HepG2 (cell line): ENCODE results near the gene ADCY5. TPM values are rescaled to one million over a fixed set of nuclear protein-coding genes. Genes with fewer than 3 reads are reported as not detected.

Experiments
- ATAC-seq: fragments of 200-7000 bp; cut with Tn5 transposase; 3 replicates; pipeline ENCODE4 v1.9.1; 2020; ENCODE audit warnings: mild to moderate bottlenecking, moderate library complexity
- BruUV-seq: library from RNA; stranded (reverse); fragments of 400-500 nt; replicated peaks from 2 replicates; lab custom pipeline; 2021; lab: Mats Ljungman, UMichigan
- CTCF ChIA-PET: fragments of 300-600 bp; formaldehyde crosslinking; extraction: SDS; loops from one replicate; lab custom pipeline; 2021; ENCODE audit warnings: low total read pairs, inconsistent platforms, low intra/inter-chr PET ratio; lab: Yijun Ruan, JAX
- POLR2A ChIA-PET: fragments of 350-600 bp; sonication (Branson Sonifier 250); formaldehyde crosslinking; loops from one replicate; lab custom pipeline; 2020; ENCODE audit warnings: antibody characterized with exemption, inconsistent platforms; lab: Yijun Ruan, JAX
- DNase-seq: peaks from one replicate; pipeline ENCODE4 v3.0.0-alpha.2; 2015; ENCODE audit warnings: low spot score
- FAIRE-seq: peaks from 3 replicates; lab custom pipeline; 2011; peaks lifted over from hg19 to GRCh38; lab: Jason Lieb, UNC
- H2AFZ ChIP-seq: one replicate; pipeline ENCODE4 v1.6.1; 2011; ENCODE audit warnings: low read length, inconsistent platforms
- H3K27ac ChIP-seq: fragments of 300-600 bp; 3 replicates; pipeline ENCODE4 v1.8.0; 2011; ENCODE audit warnings: mixed run types, mild to moderate bottlenecking, mixed read lengths, low read length, inconsistent platforms; ENCODE audit not compliant: insufficient read depth; ENCODE audit errors: extremely low read length
- H3K27me3 ChIP-seq, 2 experiments: fragments of 200-600 bp in 1 of 2; 2 replicates in 1 of 2; 3 replicates in 1 of 2; pipeline versions ENCODE4 v1.6.0 to v1.8.0; 2011; ENCODE audit warnings: low read length in 2 of 2, mild to moderate bottlenecking in 2 of 2, moderate library complexity in 2 of 2, inconsistent platforms in 1 of 2; ENCODE audit not compliant: insufficient read depth in 2 of 2, control insufficient read depth in 1 of 2
- H3K36me3 ChIP-seq, 2 experiments: fragments of 200-600 bp in 1 of 2; replicated peaks in 1 of 2; 2 replicates in 1 of 2; 3 replicates in 1 of 2; pipeline versions ENCODE4 v1.5.1 to v1.8.0; 2011; ENCODE audit warnings: low read length in 2 of 2, inconsistent platforms in 1 of 2; ENCODE audit not compliant: insufficient read depth in 2 of 2, control insufficient read depth in 1 of 2
- H3K4me1 ChIP-seq: 2 replicates; pipeline ENCODE4 v1.5.1; 2012; ENCODE audit warnings: low read length, inconsistent platforms; ENCODE audit not compliant: insufficient read depth
- H3K4me2 ChIP-seq: 2 replicates; pipeline ENCODE4 v1.6.0; 2011; ENCODE audit warnings: low read depth, low read length, inconsistent platforms
- H3K4me3 ChIP-seq, 3 experiments: fragments of 200-600 bp in 1 of 3; sonication (generic), shearing (Covaris generic) in 1 of 3; replicated peaks in 1 of 3; 2 replicates each; pipeline ENCODE4 v1.5.1; 2011 to 2016; ENCODE audit warnings: low read length in 3 of 3, inconsistent platforms in 2 of 3, low read depth in 2 of 3, mild to moderate bottlenecking in 2 of 3, control low read depth in 1 of 3, mixed read lengths in 1 of 3; ENCODE audit not compliant: insufficient read depth in 1 of 3
- H3K79me2 ChIP-seq: one replicate; pipeline ENCODE4 v1.6.1; 2011; ENCODE audit warnings: low read length, inconsistent platforms; ENCODE audit not compliant: insufficient read depth
- H3K9ac ChIP-seq: 2 replicates; pipeline ENCODE4 v1.6.0; 2011; ENCODE audit warnings: mild to moderate bottlenecking, low read depth, low read length, inconsistent platforms; ENCODE audit not compliant: insufficient read depth
- H3K9me3 ChIP-seq: 2 replicates; pipeline ENCODE4 v1.5.1; 2012; ENCODE audit warnings: mild to moderate bottlenecking, low read length
- H4K20me1 ChIP-seq: 2 replicates; pipeline ENCODE4 v1.6.0; 2011; ENCODE audit warnings: inconsistent platforms, mild to moderate bottlenecking, low read length, moderate library complexity; ENCODE audit not compliant: insufficient read depth
- CTCF ChIP-seq: sonication (generic); formaldehyde crosslinking; IDR thresholded peaks from 2 replicates; pipeline ENCODE4 v1.5.0; 2020; ENCODE audit warnings: mild to moderate bottlenecking, missing genetic modification reagents, moderate library complexity
- MAFF ChIP-seq: IDR thresholded peaks from 2 replicates; pipeline ENCODE4 v1.6.1; 2011; ENCODE audit warnings: low read depth, low read length, improper control_type of control experiment
- MAFK ChIP-seq, 2 experiments: IDR thresholded peaks in 1 of 2; conservative IDR thresholded peaks in 1 of 2; 2 replicates each; pipeline ENCODE4 v1.6.1; 2011; ENCODE audit warnings: improper control_type of control experiment in 2 of 2, low read length in 2 of 2
- NFIB ChIP-seq: sonication (generic); formaldehyde crosslinking; IDR thresholded peaks from 2 replicates; pipeline ENCODE4 v1.9.0; 2021; ENCODE audit warnings: missing genetic modification reagents, mild to moderate bottlenecking, borderline replicate concordance
- ZBTB43 ChIP-seq: sonication (generic); formaldehyde crosslinking; conservative IDR thresholded peaks from 2 replicates; pipeline ENCODE4 v1.4.0; 2020; ENCODE audit warnings: missing genetic modification reagents
- ZNF3 ChIP-seq: IDR thresholded peaks from 2 replicates; pipeline ENCODE4 v1.7.0; 2017; ENCODE audit warnings: inconsistent platforms
- ZNF562 ChIP-seq: sonication (generic); formaldehyde crosslinking; IDR thresholded peaks from 2 replicates; pipeline ENCODE4 v1.8.0; 2022; ENCODE audit warnings: missing genetic modification reagents, borderline replicate concordance
- ZNF569 ChIP-seq: sonication (generic); formaldehyde crosslinking; IDR thresholded peaks from 2 replicates; pipeline ENCODE4 v1.5.0; 2020; ENCODE audit warnings: mild to moderate bottlenecking, missing genetic modification reagents, moderate library complexity, borderline replicate concordance
- ZNF766 ChIP-seq: sonication (generic); formaldehyde crosslinking; IDR thresholded peaks from 2 replicates; pipeline ENCODE4 v1.5.0; 2020; ENCODE audit warnings: missing genetic modification reagents, borderline replicate concordance
- WGBS: methylation state at CpG from one replicate; pipeline ENCODE4 v1.1.6; 2017; ENCODE audit warnings: low lambda C conversion rate; 5-methylcytosine and 5-hydroxymethylcytosine counted together
- in situ Hi-C: cut with HindIII; loops from 2 replicates; pipeline ENCODE4 v1.10.0; 2017; ENCODE audit warnings: low pct_unique_long_range_greater_than_20kb; ENCODE audit not compliant: extremely low pct_ligation_motif_present
- intact Hi-C: fragments of 100-400 bp; cut with micrococcal nuclease; formaldehyde crosslinking; loops from one replicate; pipeline ENCODE4 v1.10.0; 2022; ENCODE audit not compliant: unreplicated experiment
- polyA plus RNA-seq, 8 experiments: library from polyadenylated mRNA; depleted of rRNA in 3 of 8; stranded (reverse) in 7 of 8; unstranded in 1 of 8; fragments of >200 nt; fragmentation: Illumina TruSeq in 4 of 8; extraction: Trizol in 4 of 8; gene quantifications; 2 replicates each; pipeline versions ENCODE4 v1.2.1 to v1.2.3, GENCODE V29; 2011 to 2016; ENCODE audit warnings: low read depth in 4 of 8, missing spikeins in 1 of 8, mixed read lengths in 1 of 8; ENCODE audit not compliant: insufficient read depth in 1 of 8
- total RNA-seq, 5 experiments: library from RNA; depleted of rRNA; stranded (reverse); fragments of >200 nt; fragmentation: Illumina TruSeq; extraction: Trizol; gene quantifications; 2 replicates each; pipeline ENCODE4 v1.2.3, GENCODE V29; 2016; ENCODE audit warnings: low read depth in 1 of 5

The ADCY5 gene
- total and polyA plus RNA-seq, 2 of the 13 experiments (the other 11 are each of a cell fraction or from before 2014, with no cell fraction given), result not detected

- H3K4me2 ChIP-seq, result no peak overlapping the region
- CTCF ChIA-PET, result no interaction called here
Observed at GRCh38 chr3:123314359-123315270, 134.3 kb downstream of the ADCY5 start.

More at GRCh38 chr3:123314359-123315270, 134.3 kb downstream of the ADCY5 start:
- Histone ChIP-seq H3K27me3 (peaks cover 0 to 36% of the 10 kb centered on the region in 2 experiments), H4K20me1 (no peaks in the 10 kb centered on the region), H3K4me1 (no peaks in the 10 kb centered on the region), H3K4me3 (no peak overlapping the region), H3K9me3 (no peaks in the 10 kb centered on the region), H3K79me2 (no peaks in the 10 kb centered on the region), H3K27ac (no peak overlapping the region), H3K36me3 (no peaks in the 10 kb centered on the region), H3K9ac (no peak overlapping the region), H2AFZ (no peak overlapping the region)
- WGBS, result 33% methylated on average over 11 of the region's 14 CpGs
- intact Hi-C loops (no loop called here), in situ Hi-C loops (no loop called here)
- TF ChIP-seq ZNF569 (CRISPR knock-in tag), result no peak
- peak; percentile 30; the same call in 1 of the 2 replicates for TF ChIP-seq MAFF
- no peak for TF ChIP-seq ZBTB43 (CRISPR knock-in tag)
- no peak for TF ChIP-seq ZNF766 (CRISPR knock-in tag)
- peak; percentile 50 to 65 for TF ChIP-seq MAFK (conservative IDR thresholded peaks at IDR 0.05 in 1 of 2, IDR thresholded peaks at IDR 0.05 in 1 of 2; ENCODE audit: low read length in 2 of 2)
- TF ChIP-seq NFIB, result no peak
- no peak for TF ChIP-seq ZNF562 (CRISPR knock-in tag)
- no peak for TF ChIP-seq ZNF3 (CRISPR knock-in tag)
- 0 out of 2 replicates have a peak, but pooled peaks have one; percentile 4 for TF ChIP-seq CTCF (CRISPR knock-in tag)
- DNase-seq, result no peak
- POLR2A ChIA-PET, result no interaction called here
- peak; percentile 65 for ATAC-seq
- FAIRE-seq, result no peak
- BruUV-seq, result no TSS peak
